ENCODE data around the gene TBC1D2B.

DNA sequence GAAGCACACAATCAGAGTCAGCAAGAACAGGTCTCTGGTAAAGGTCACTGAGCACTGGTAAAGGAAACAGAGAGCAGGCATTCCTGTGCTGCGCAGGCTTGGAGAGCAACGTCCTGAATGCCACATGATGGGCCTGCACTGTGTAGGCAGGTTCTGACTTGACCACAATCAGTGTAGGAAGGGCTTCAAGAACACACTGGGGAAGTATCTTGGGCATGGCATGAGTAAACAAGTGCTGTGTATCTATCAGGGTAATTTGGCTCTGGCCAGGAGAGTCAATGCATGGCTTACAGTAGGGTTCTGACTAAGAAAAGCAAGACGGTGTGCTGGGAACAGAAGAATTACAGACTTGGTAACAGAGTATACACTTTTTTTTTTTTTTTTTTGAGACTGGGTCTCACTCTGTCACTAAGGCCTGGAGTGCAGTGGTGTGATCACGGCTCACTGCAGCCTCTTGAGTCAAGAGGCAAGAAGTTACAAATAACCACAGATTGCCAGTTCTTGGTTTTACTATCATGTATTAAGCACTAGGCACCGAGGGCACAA is 30.6 kb downstream of the TBC1D2B start:
- TF ChIP-seq, protein P1, sequence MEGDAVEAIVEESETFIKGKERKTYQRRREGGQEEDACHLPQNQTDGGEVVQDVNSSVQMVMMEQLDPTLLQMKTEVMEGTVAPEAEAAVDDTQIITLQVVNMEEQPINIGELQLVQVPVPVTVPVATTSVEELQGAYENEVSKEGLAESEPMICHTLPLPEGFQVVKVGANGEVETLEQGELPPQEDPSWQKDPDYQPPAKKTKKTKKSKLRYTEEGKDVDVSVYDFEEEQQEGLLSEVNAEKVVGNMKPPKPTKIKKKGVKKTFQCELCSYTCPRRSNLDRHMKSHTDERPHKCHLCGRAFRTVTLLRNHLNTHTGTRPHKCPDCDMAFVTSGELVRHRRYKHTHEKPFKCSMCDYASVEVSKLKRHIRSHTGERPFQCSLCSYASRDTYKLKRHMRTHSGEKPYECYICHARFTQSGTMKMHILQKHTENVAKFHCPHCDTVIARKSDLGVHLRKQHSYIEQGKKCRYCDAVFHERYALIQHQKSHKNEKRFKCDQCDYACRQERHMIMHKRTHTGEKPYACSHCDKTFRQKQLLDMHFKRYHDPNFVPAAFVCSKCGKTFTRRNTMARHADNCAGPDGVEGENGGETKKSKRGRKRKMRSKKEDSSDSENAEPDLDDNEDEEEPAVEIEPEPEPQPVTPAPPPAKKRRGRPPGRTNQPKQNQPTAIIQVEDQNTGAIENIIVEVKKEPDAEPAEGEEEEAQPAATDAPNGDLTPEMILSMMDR (IDR thresholded peaks at IDR 0.05): no peak
- no peak for TF ChIP-seq CREB1 (CRISPR knock-in tag; IDR thresholded peaks at IDR 0.05)
- TF ChIP-seq SP1 (CRISPR knock-in tag; conservative IDR thresholded peaks at IDR 0.05): no peak
- no peak for TF ChIP-seq CREM (CRISPR knock-in tag; IDR thresholded peaks at IDR 0.05)
- TF ChIP-seq, protein P2, sequence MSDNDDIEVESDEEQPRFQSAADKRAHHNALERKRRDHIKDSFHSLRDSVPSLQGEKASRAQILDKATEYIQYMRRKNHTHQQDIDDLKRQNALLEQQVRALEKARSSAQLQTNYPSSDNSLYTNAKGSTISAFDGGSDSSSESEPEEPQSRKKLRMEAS (CRISPR knock-in tag; IDR thresholded peaks at IDR 0.05): no peak
- no peak for TF ChIP-seq NR3C1 (CRISPR knock-in tag; conservative IDR thresholded peaks at IDR 0.05; ENCODE audit: low read depth)
- no peak for TF ChIP-seq NFE2L1 (CRISPR knock-in tag; IDR thresholded peaks at IDR 0.05)
- TF ChIP-seq TCF7 (CRISPR knock-in tag; IDR thresholded peaks at IDR 0.05; ENCODE audit: low read depth): no peak
- no peak for TF ChIP-seq SMAD4 (CRISPR knock-in tag; IDR thresholded peaks at IDR 0.05)
- no peak for TF ChIP-seq TEAD4 (CRISPR knock-in tag; IDR thresholded peaks at IDR 0.05)
- TF ChIP-seq ELF4 (CRISPR knock-in tag; IDR thresholded peaks at IDR 0.05; ENCODE audit: low read depth): no peak
- TF ChIP-seq, protein P3, sequence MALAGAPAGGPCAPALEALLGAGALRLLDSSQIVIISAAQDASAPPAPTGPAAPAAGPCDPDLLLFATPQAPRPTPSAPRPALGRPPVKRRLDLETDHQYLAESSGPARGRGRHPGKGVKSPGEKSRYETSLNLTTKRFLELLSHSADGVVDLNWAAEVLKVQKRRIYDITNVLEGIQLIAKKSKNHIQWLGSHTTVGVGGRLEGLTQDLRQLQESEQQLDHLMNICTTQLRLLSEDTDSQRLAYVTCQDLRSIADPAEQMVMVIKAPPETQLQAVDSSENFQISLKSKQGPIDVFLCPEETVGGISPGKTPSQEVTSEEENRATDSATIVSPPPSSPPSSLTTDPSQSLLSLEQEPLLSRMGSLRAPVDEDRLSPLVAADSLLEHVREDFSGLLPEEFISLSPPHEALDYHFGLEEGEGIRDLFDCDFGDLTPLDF (CRISPR knock-in tag; IDR thresholded peaks at IDR 0.05): no peak
- TF ChIP-seq, protein P4, sequence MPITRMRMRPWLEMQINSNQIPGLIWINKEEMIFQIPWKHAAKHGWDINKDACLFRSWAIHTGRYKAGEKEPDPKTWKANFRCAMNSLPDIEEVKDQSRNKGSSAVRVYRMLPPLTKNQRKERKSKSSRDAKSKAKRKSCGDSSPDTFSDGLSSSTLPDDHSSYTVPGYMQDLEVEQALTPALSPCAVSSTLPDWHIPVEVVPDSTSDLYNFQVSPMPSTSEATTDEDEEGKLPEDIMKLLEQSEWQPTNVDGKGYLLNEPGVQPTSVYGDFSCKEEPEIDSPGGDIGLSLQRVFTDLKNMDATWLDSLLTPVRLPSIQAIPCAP (CRISPR knock-in tag; IDR thresholded peaks at IDR 0.05): no peak
- TF ChIP-seq ESRRA (CRISPR knock-in tag; IDR thresholded peaks at IDR 0.05; ENCODE audit: borderline replicate concordance): no peak

All from WTC11 (cell line).